NCI-H345 (cell line): ENCODE data around the gene SLC27A2.

ENCODE experiments used
- DNase-seq: peaks from one replicate; lab custom pipeline; 2025; lab: John Stamatoyannopoulos, UW

The SLC27A2 gene

DNA sequence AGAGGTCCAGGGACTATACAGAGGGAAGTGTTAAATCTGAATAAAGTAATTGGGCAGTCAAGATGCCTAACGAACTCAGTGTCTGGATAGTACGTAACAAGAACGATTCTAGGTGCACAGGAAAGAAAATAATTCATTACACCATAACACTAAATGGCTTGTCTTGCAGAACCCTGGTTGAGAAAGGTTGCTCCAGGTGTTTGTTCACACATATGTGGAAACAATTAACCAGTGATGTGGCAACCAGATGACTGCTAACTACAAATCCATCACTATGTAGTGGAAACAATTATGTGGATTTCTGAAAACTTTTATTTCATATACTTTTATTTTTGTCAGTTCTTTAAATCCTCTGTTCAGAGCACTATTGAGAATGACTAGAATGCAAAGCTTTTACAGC, 93.9 kb downstream of the SLC27A2 start:
- no peak for DNase-seq

DNA sequence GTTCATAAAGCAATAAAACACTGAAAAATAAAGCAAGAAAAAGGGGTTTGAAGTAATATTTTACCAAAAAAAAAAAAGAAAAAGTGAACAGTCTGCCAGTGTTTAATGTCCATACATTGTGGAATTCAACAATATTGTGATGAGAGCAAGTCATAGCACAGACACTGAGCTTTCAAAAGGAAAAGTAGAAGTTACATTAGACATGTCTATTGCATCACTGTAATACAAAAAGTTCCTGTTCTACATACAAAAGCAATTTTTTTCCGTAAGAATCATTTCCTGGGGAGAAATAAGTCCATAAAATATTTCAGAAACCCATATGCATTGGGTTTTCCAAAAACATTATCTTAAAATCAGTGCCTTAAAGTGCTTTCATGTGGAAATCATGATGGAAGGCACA, 95.4 kb downstream of the SLC27A2 start:
- DNase-seq = no peak

GRCh38 chr15:50278496-50278895, 96.5 kb downstream of the SLC27A2 start:
- no peak for DNase-seq

- no peak for DNase-seq
These were observed 98.3 kb downstream of the SLC27A2 start for GRCh38 chr15:50280271-50280670.

- DNase-seq = no peak
These were observed 99.4 kb downstream of the SLC27A2 start for GRCh38 chr15:50281427-50281826.
